Osteocyte (in vitro differentiated cells): ENCODE measurements around the gene TEX11. TPM values are rescaled to one million over a fixed set of nuclear protein-coding genes. Genes with fewer than 3 reads are reported as not detected.
A peak's percentile ranks its signal among the peaks of the same experiment; 100 is the strongest.

Experiments used
- DNase-seq: peaks from one replicate; pipeline ENCODE4 v3.0.0; 2021; ENCODE audit warnings: mixed read lengths; ENCODE audit not compliant: unreplicated experiment; ENCODE audit errors: extremely low spot score
- H3K27ac Mint-ChIP-seq: one replicate; pipeline ENCODE4 v1.8.0; 2021; ENCODE audit warnings: mild to moderate bottlenecking, mixed read lengths; ENCODE audit not compliant: unreplicated experiment
- H3K27me3 Mint-ChIP-seq: one replicate; pipeline ENCODE4 v1.8.0; 2021; ENCODE audit warnings: mixed read lengths; ENCODE audit not compliant: unreplicated experiment
- H3K36me3 Mint-ChIP-seq: one replicate; pipeline ENCODE4 v1.8.0; 2021; ENCODE audit warnings: mixed read lengths; ENCODE audit not compliant: unreplicated experiment
- H3K4me1 Mint-ChIP-seq: one replicate; pipeline ENCODE4 v1.8.0; 2021; ENCODE audit warnings: mixed read lengths; ENCODE audit not compliant: unreplicated experiment
- H3K4me3 Mint-ChIP-seq: one replicate; pipeline ENCODE4 v1.8.0; 2021; ENCODE audit warnings: mild to moderate bottlenecking, moderate library complexity, mixed read lengths; ENCODE audit not compliant: unreplicated experiment
- H3K9me3 Mint-ChIP-seq: one replicate; pipeline ENCODE4 v1.8.0; 2021; ENCODE audit warnings: mixed read lengths; ENCODE audit not compliant: unreplicated experiment
- CTCF ChIP-seq: fragments of 200-600 bp; sonication (generic); IDR thresholded peaks from 2 replicates; pipeline ENCODE4 v1.5.0; 2021; ENCODE audit warnings: antibody characterized with exemption, mild to moderate bottlenecking, moderate library complexity
- total RNA-seq: library from RNA; stranded (reverse); gene quantifications from 2 replicates; pipeline ENCODE4 v1.2.1, GENCODE V29; 2021

TEX11 gene
- total RNA-seq, 1 donor from 2014 or later, result not detected

GRCh38 chrX:70554523-70554922 is 354.0 kb downstream of the TEX11 start:
- Mint-ChIP-seq H3K9me3 (peaks cover 9% of the 10 kb centered on the region), H3K36me3 (no peaks in the 10 kb centered on the region), H3K27ac (no peak overlapping the region), H3K4me3 (no peak overlapping the region), H3K4me1 (peaks cover 3% of the 10 kb centered on the region), H3K27me3 (peaks cover 11% of the 10 kb centered on the region)
- no peak for TF ChIP-seq CTCF
- DNase-seq, result no peak

GRCh38 chrX:70554081-70554480 is 354.4 kb downstream of the TEX11 start:
- DNase-seq, result no peak
- Mint-ChIP-seq H3K27ac (peak overlapping the region; percentile 11), H3K4me1 (peaks cover 3% of the 10 kb centered on the region), H3K9me3 (peaks cover 6% of the 10 kb centered on the region), H3K4me3 (no peak overlapping the region), H3K27me3 (peaks cover 11% of the 10 kb centered on the region), H3K36me3 (no peaks in the 10 kb centered on the region)
- peak; percentile 46 for TF ChIP-seq CTCF

GRCh38 chrX:70553516-70553915 is 355.0 kb downstream of the TEX11 start:
- Mint-ChIP-seq H3K9me3 (peaks cover 5% of the 10 kb centered on the region), H3K4me3 (no peak overlapping the region), H3K27me3 (peaks cover 11% of the 10 kb centered on the region), H3K27ac (peak overlapping the region; percentile 11), H3K4me1 (peaks cover 3% of the 10 kb centered on the region), H3K36me3 (no peaks in the 10 kb centered on the region)
- DNase-seq, result no peak
- TF ChIP-seq CTCF, result no peak

GRCh38 chrX:70552130-70552704 is 356.3 kb downstream of the TEX11 start:
- DNase-seq, result no peak
- peaks cover 11% of the 10 kb centered on the region for H3K27me3 Mint-ChIP-seq
- no peak overlapping the region for H3K4me3 Mint-ChIP-seq
- H3K9me3 Mint-ChIP-seq, result peaks cover under 1% of the 10 kb centered on the region
- H3K4me1 Mint-ChIP-seq, result peaks cover 3% of the 10 kb centered on the region
- no peak for TF ChIP-seq CTCF
- no peaks in the 10 kb centered on the region for H3K36me3 Mint-ChIP-seq
- H3K27ac Mint-ChIP-seq, result no peak overlapping the region

- Mint-ChIP-seq H3K4me1 (peaks cover 3% of the 10 kb centered on the region), H3K4me3 (no peak overlapping the region), H3K27ac (no peak overlapping the region), H3K27me3 (peaks cover 9% of the 10 kb centered on the region), H3K36me3 (no peaks in the 10 kb centered on the region), H3K9me3 (peaks cover 4% of the 10 kb centered on the region)
- no peak for DNase-seq
- no peak for TF ChIP-seq CTCF
These were observed 359.1 kb downstream of the TEX11 start for GRCh38 chrX:70549429-70549828.
